Measurements from ENCODE around the gene ESR1.

- no peak for TF ChIP-seq CTCF (IDR thresholded peaks at IDR 0.05)
- TF ChIP-seq POLR2AphosphoS5 (IDR thresholded peaks at IDR 0.05), result no peak
- TF ChIP-seq POLR2A (IDR thresholded peaks at IDR 0.05; ENCODE audit: low read depth), result no peak
- no peak for TF ChIP-seq EP300 (IDR thresholded peaks at IDR 0.05)
Measured at GRCh38 chr6:152071318-152071717, 263.8 kb downstream of the ESR1 start.

All from esophagus muscularis mucosa (tissue), 4 donors.